ENCODE results near the gene PACSIN3. TPM values are rescaled to one million over a fixed set of nuclear protein-coding genes. Genes with fewer than 3 reads are reported as not detected.

Gene PACSIN3
- total RNA-seq, 2 experiments from 2014 or later, result 4.1 to 5.9 TPM

DNA sequence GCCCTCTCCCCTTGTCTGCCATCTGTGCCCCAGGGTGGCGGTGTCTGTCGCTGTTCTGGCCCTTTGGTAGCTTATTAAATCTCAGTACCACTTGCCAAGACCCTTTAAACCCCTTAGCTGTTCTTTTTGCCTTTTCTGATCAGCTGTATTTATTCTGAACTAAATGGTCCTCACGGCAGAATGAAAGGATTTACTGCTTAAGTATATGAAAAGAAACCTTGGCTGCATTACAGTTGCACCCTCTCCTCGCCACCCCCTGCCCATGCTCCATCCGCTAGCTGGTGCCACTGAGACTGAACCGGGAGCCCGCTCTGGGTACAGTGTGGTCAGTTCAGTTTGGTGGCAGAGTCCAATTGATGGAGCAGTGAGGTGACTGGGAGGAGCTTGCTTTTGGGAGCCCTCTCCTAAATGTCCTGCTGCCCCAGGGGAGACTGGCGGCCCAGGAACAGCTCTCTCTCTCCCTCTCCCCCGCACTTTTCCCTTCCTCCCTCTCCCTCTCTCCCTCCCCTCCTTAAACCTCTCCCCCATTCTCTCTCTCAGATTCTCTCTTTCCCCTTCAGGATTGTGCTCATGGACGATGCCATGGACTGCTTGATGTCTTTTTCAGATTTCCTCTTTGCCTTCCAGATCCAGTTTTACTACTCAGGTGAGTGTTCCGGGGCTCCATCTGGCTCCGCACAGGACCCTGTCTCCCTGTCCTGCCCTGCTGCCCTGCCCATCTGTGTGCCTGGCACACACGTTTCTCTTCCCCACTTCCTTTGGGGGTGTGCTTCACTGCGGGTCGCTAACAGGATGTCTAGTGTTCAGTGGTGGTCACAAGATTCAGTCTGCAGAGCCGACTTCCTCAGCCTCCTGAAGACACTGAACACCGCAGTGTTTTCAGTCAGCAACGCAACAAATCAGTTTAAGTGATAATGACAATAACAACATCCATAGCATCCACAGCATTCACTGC is 31.3 kb downstream of the PACSIN3 start:
- H3K36me3 Mint-ChIP-seq (ENCODE audit: low read depth), result no peaks in the 10 kb centered on the region
- H3K27ac Mint-ChIP-seq, result peak overlapping the region; percentile 16
- no peak overlapping the region for H3K4me3 Mint-ChIP-seq
- CTCF ChIA-PET, result interaction anchor here (0.6 to 3.3 kb wide), 16 partner anchors 8 to 678 kb away, joined by 3 to 23 read pairs (median 3); partner anchors contain the start of gene CSTPP1
- no peak for DNase-seq
- peak; percentile 45 for ATAC-seq
- no peaks in the 10 kb centered on the region for H3K9me3 Mint-ChIP-seq (ENCODE audit: low read depth)
- peaks cover 26% of the 10 kb centered on the region for H3K4me1 Mint-ChIP-seq
- intact Hi-C loops (cut with DNase I, micrococcal nuclease), result no loop called here
- POLR2A ChIA-PET, result interaction anchor here (0.6 to 1.0 kb wide), 3 partner anchors 60 to 238 kb away, joined by 3 to 4 read pairs (median 3); partner anchors contain the start of gene DDB2
- no peaks in the 10 kb centered on the region for H3K27me3 Mint-ChIP-seq

DNA sequence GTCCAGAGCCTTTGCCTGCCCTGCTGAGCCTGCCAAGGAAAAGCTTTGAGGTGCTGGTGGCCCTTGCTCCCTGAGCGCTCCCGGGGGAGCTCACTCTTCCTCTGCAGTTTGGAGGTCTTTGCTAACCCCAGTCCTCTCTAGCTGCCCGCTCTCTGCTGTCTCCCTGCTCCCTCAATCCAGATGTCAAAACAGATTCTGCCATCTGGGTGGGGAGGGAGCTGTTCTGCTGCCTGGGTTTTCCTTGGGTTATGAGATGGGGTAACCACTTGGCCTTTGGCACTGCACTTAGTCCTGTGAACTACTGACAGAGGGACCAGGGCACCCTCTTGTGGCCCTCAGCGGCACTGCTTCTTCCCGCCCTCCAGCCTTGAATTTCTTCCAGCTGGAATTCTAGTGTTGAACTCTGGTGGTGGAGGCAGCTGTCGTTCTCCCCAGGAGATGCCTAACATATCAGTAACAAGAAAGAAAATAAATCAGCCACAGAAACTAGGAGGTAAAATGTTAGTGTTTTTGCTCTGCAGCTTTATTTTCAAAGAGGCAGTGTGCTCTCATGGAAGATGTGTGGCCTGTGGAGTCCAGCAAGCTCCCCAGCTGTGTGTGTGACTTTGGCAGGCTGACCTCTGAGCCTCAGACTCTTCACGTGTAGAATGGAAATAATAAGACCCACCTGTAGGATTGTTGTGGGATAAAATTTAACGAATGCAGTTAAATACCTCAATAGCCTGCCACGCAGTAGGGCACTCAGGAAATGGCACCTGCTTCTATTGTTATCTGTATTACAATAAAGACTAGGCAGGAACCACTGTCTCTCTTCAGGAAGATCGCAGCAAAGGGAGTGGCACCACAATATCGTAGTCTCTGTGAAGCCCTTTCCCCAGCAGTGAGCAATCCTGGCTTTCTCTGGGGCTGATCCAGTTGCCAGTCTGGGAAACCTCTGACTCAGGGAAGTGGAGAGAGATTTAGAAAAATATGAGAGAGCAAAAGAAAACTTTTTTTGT is 33.0 kb downstream of the PACSIN3 start:
- DNase-seq (peak; percentile 77), ATAC-seq (peak; percentile 80)
- no peaks in the 10 kb centered on the region for H3K9me3 Mint-ChIP-seq (ENCODE audit: low read depth)
- H3K27me3 Mint-ChIP-seq, result no peaks in the 10 kb centered on the region
- H3K27ac Mint-ChIP-seq, result no peak overlapping the region
- H3K4me1 Mint-ChIP-seq, result peaks cover 26% of the 10 kb centered on the region
- H3K4me3 Mint-ChIP-seq, result no peak overlapping the region
- intact Hi-C loops (cut with DNase I, micrococcal nuclease), result loop anchor here (1.0 kb wide), 2 partner anchors 233 to 264 kb away; no protein-coding TSS in a partner anchor
- ChIA-PET POLR2A (interaction anchor here (0.5 to 1.0 kb wide), 3 partner anchors 217 to 1806 kb away, joined by 3 to 5 read pairs (median 3); partner anchors contain the start of gene CSTPP1), CTCF (interaction anchor here (0.5 to 3.3 kb wide), 50 partner anchors 8 to 785 kb away, joined by 3 to 29 read pairs (median 4); partner anchors contain the start of gene CSTPP1)
- H3K36me3 Mint-ChIP-seq (ENCODE audit: low read depth), result no peaks in the 10 kb centered on the region

DNA sequence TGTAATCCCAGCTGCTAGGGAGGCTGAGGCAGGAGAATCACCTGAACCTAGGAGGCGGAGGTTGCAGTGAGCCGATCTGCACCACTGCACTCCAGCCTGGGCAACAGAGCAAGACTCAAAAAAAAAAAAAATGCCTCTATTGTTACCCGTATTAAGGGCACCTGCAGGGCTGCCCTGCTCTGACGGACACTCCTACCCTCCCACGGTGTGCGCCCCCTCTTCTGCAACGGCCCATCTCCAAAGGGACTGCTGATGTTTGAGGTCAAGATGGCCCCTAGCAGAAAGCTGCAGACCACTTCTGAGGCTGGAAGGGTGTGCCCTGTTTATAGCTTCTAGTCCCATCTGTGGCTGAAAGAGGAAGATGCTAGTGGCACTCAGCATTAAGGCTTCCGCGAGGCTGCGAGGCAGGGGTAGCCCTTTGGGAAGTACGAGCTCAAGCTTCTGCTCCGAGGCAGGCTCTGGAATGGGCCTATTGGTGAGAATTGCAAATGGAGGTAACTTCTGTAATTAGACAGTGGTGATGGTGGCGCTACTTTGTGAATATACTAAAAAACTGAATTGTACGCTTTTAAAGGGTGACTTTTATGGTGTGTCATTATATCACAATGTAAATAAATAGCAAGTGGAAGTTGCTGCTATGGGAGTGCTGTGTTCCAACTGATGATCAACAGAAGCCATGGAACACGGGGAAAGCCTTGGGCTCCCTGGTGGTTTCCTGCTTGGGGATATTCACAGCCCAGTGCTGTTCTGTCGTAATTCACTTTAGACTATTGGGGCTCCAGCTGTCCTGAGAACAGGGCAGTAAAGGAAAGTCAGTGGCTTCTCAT is 33.9 kb downstream of the PACSIN3 start:
- no peak overlapping the region for H3K27ac Mint-ChIP-seq
- POLR2A ChIA-PET, result interaction anchor here (0.5 to 1.0 kb wide), 3 partner anchors 216 to 1805 kb away, joined by 3 to 5 read pairs (median 3); partner anchors contain the start of gene CSTPP1
- DNase-seq (no peak), ATAC-seq (no peak)
- intact Hi-C loops (cut with DNase I, micrococcal nuclease), result no loop called here
- no peak overlapping the region for H3K4me3 Mint-ChIP-seq
- no peaks in the 10 kb centered on the region for H3K9me3 Mint-ChIP-seq (ENCODE audit: low read depth)
- CTCF ChIA-PET, result interaction anchor here (0.5 to 3.3 kb wide), 37 partner anchors 9 to 751 kb away, joined by 3 to 29 read pairs (median 4); partner anchors contain the start of gene CSTPP1
- peaks cover 26% of the 10 kb centered on the region for H3K4me1 Mint-ChIP-seq
- H3K27me3 Mint-ChIP-seq, result no peaks in the 10 kb centered on the region
- H3K36me3 Mint-ChIP-seq (ENCODE audit: low read depth), result no peaks in the 10 kb centered on the region

DNA sequence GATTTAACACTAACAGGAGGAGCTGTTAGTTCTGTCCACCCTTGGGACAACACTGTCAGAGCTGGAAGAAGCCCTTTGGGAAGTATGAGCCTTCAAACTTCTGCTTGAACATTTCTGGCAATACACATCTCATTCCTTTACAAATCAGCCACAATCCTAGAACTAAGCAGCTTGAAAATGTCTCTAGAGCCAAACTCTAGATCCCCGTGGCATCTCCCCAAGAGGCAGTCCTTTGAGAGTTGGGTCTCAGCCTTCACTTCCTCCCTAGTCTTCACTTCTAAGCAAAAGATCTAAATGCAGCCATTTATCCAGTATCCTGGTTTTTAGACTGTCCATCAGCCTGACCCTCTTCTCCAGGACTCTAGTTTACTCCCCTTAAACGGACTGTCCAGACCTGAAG is 36.5 kb downstream of the PACSIN3 start:
- POLR2A ChIA-PET, result no interaction called here
- no peak for DNase-seq
- H3K36me3 Mint-ChIP-seq (ENCODE audit: low read depth), result no peaks in the 10 kb centered on the region
- intact Hi-C loops (cut with DNase I, micrococcal nuclease), result no loop called here
- ATAC-seq, result no peak
- H3K4me1 Mint-ChIP-seq, result peaks cover 17% of the 10 kb centered on the region
- H3K9me3 Mint-ChIP-seq (ENCODE audit: low read depth), result no peaks in the 10 kb centered on the region
- no peak overlapping the region for H3K4me3 Mint-ChIP-seq
- H3K27me3 Mint-ChIP-seq, result no peaks in the 10 kb centered on the region
- no peak overlapping the region for H3K27ac Mint-ChIP-seq
- CTCF ChIA-PET, result interaction anchor here (0.6 kb wide), 1 partner anchor 22 kb away, joined by 3 read pairs; no protein-coding TSS in a partner anchor

DNA sequence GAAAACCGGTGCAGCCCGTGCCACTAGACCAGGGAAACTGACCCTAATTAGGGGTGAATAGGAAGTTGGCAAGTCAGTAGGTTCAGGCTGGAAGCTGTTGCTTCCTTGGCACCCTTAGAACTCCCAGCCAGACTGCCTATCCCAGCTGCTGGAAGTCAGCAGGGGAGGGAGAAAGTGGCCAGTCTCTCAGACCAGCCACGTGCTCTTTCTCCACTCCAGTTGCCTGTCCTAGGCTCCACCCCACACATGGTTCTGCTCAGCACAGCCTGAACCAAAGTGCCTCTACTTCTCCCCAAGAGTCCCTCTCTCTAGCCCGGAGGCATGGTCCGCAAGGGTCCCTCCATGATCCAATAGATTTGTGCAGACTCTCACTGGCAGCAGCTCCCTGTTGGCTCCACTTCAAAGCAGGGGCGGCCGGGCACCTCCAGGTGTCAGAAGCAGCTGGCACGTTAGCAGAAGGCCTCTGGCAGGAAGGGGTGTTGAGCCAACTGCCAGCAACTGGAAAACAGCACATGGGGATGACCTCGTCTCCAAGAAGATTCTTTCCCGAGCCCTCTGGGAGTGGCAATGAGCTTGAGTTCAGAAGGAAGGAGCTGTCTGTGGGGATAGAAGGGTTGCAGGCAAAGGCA is 37.2 kb downstream of the PACSIN3 start:
- Mint-ChIP-seq H3K27me3 (no peaks in the 10 kb centered on the region), H3K4me1 (peaks cover 9% of the 10 kb centered on the region), H3K9me3 (ENCODE audit: low read depth) (no peaks in the 10 kb centered on the region), H3K27ac (no peak overlapping the region), H3K4me3 (no peak overlapping the region), H3K36me3 (ENCODE audit: low read depth) (no peaks in the 10 kb centered on the region)
- CTCF ChIA-PET, result interaction anchor here (0.6 kb wide), 2 partner anchors 22 to 88 kb away, joined by 3 read pairs; no protein-coding TSS in a partner anchor
- POLR2A ChIA-PET, result no interaction called here
- intact Hi-C loops (cut with DNase I, micrococcal nuclease), result no loop called here
- no peak for DNase-seq
- ATAC-seq, result no peak

DNA sequence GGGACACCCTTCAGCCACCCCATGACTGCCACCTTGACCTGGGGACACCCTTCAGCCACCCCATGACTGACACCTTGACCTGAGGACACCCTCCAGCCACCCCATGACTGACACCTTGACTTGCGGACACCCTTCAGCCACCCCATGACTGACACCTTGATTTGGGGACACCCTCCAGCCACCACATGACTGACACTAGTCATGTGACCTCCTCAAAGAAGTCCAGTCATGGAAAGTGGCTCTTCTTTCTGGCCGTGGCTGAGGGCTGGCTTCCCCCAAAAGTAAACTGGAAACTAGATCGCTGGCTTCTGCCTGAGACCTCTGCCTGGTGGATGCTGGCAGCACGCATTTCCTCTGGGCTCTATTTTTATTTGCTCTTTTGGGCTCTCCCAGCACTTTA is 38.0 kb downstream of the PACSIN3 start:
- CTCF ChIA-PET, result interaction anchor here (0.6 kb wide), 1 partner anchor 89 kb away, joined by 3 read pairs; no protein-coding TSS in a partner anchor
- H3K36me3 Mint-ChIP-seq (ENCODE audit: low read depth), result no peaks in the 10 kb centered on the region
- ATAC-seq (no peak), DNase-seq (no peak)
- no peak overlapping the region for H3K4me3 Mint-ChIP-seq
- H3K9me3 Mint-ChIP-seq (ENCODE audit: low read depth), result no peaks in the 10 kb centered on the region
- intact Hi-C loops (cut with DNase I, micrococcal nuclease), result no loop called here
- H3K27me3 Mint-ChIP-seq, result no peaks in the 10 kb centered on the region
- POLR2A ChIA-PET, result no interaction called here
- H3K27ac Mint-ChIP-seq, result no peak overlapping the region
- peaks cover 4% of the 10 kb centered on the region for H3K4me1 Mint-ChIP-seq

DNA sequence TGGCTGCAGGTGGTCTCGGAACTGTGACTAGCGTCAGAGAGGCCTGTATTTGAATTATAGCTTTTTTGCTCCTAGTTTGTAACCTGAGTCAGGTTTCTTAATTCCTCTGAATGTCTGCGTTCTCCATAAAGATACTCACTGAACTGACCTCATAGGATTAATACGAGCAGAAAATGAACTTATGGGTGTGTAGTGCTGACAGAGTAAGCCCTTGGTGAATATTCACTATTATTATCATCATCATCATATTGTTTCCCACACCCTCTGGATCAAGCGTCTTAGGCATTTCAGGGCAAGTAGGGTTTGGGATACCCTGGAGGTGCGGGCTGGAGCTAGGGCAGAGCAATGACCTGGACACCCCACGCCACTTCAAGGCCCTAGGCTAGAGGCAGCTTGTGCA is 38.6 kb downstream of the PACSIN3 start:
- intact Hi-C loops (cut with DNase I, micrococcal nuclease), result no loop called here
- ATAC-seq (no peak), DNase-seq (no peak)
- no peaks in the 10 kb centered on the region for H3K27me3 Mint-ChIP-seq
- no peaks in the 10 kb centered on the region for H3K9me3 Mint-ChIP-seq (ENCODE audit: low read depth)
- CTCF ChIA-PET, result interaction anchor here (1.0 kb wide), 1 partner anchor 127 kb away, joined by 3 read pairs; no protein-coding TSS in a partner anchor
- H3K4me3 Mint-ChIP-seq, result no peak overlapping the region
- H3K27ac Mint-ChIP-seq, result no peak overlapping the region
- no peaks in the 10 kb centered on the region for H3K36me3 Mint-ChIP-seq (ENCODE audit: low read depth)
- H3K4me1 Mint-ChIP-seq, result no peaks in the 10 kb centered on the region
- POLR2A ChIA-PET, result no interaction called here

DNA sequence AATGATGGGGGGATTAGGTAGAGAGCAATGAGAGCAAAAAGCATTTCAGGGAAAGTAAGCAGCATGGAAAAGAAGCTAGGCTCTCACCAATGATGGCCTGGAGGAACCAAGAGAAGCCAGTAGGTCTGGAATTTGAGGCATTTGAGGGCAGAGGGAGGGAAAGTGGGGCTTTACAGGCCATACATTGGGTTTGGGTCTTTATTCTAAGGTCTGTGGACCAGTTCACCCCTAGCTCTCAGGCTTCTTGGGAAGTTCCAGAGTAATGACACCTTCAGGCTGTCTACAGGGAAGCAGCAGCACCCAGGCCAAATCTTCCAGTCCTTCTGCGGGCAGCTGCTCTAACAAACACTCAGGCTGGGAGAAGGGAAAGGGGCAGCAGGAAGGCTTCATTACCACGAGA is 39.0 kb downstream of the PACSIN3 start:
- POLR2A ChIA-PET, result no interaction called here

DNA sequence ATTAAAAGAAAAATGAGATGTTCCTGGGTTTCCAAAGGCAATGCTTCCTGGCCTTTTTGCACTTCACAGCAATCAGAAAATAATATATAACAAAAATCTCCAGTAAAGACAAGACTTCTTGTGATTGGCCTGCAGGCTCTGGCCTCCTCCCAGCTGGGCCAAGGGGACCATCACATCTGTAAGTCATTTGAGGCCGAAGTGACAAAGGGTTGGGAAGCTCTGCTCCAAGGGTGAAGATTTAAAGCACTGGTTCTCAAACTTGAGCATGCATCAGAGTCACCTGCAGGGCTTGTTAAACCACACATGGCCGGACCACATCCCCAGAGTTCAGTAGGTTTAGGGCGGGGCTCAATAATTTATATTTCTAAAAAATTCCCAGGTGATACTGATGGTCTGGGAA is 41.7 kb downstream of the PACSIN3 start:
- H3K4me3 Mint-ChIP-seq, result no peak overlapping the region
- ChIA-PET CTCF (interaction anchor here (0.6 to 0.7 kb wide), 3 partner anchors 147 to 255 kb away, joined by 3 to 5 read pairs (median 3); no protein-coding TSS in a partner anchor), POLR2A (interaction anchor here (0.6 kb wide), 1 partner anchor 241 kb away, joined by 4 read pairs; no protein-coding TSS in a partner anchor)
- H3K36me3 Mint-ChIP-seq (ENCODE audit: low read depth), result no peaks in the 10 kb centered on the region
- H3K27me3 Mint-ChIP-seq, result no peaks in the 10 kb centered on the region
- no peaks in the 10 kb centered on the region for H3K9me3 Mint-ChIP-seq (ENCODE audit: low read depth)
- no peaks in the 10 kb centered on the region for H3K4me1 Mint-ChIP-seq
- intact Hi-C loops (cut with DNase I, micrococcal nuclease), result no loop called here
- ATAC-seq, result no peak
- H3K27ac Mint-ChIP-seq, result no peak overlapping the region
- no peak for DNase-seq

More for the DNA sequence above, 39.0 kb downstream of the PACSIN3 start:
- H3K9me3 Mint-ChIP-seq (ENCODE audit: low read depth), result no peaks in the 10 kb centered on the region
- no peak overlapping the region for H3K4me3 Mint-ChIP-seq
- intact Hi-C loops (cut with DNase I, micrococcal nuclease), result no loop called here
- H3K4me1 Mint-ChIP-seq, result no peaks in the 10 kb centered on the region
- no peaks in the 10 kb centered on the region for H3K27me3 Mint-ChIP-seq
- DNase-seq (no peak), ATAC-seq (no peak)
- CTCF ChIA-PET, result interaction anchor here (1.0 kb wide), 2 partner anchors 16 to 126 kb away, joined by 3 read pairs; no protein-coding TSS in a partner anchor
- no peak overlapping the region for H3K27ac Mint-ChIP-seq
- no peaks in the 10 kb centered on the region for H3K36me3 Mint-ChIP-seq (ENCODE audit: low read depth)

DNA sequence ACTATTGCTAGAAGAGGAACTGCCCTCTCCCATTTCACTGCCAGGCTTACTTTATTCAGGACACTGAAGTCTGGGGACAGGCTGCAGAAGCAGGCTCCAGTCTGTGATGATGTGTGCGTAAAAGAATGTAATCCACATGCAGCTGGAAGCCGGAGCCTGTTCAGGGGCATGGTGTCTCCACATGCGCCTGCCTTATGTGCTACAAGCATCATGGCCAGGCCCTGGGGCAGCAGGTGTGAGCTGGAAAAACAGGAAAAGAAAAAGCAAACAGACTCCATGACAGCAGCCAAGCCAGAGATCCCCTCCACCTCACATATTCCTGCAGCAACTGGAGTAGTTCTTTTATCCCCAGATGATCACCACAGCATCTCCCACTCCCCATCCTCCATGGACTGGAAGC is 42.9 kb downstream of the PACSIN3 start:
- Mint-ChIP-seq H3K9me3 (ENCODE audit: low read depth) (no peaks in the 10 kb centered on the region), H3K27me3 (no peaks in the 10 kb centered on the region), H3K27ac (no peak overlapping the region), H3K4me3 (no peak overlapping the region), H3K4me1 (no peaks in the 10 kb centered on the region), H3K36me3 (ENCODE audit: low read depth) (no peaks in the 10 kb centered on the region)
- intact Hi-C loops (cut with DNase I, micrococcal nuclease), result no loop called here
- ChIA-PET POLR2A (no interaction called here), CTCF (interaction anchor here (0.9 to 2.1 kb wide), 2 partner anchors 10 to 12 kb away, joined by 3 to 5 read pairs; no protein-coding TSS in a partner anchor)
- DNase-seq, result no peak
- no peak for ATAC-seq
